Tibial nerve (tissue), 4 donors: Measurements from ENCODE around the gene SNX24. TPM values are rescaled to one million over a fixed set of nuclear protein-coding genes. Genes with fewer than 3 reads are reported as not detected.

Experiments
- DNase-seq, 2 donors: peaks; one replicate each; pipeline ENCODE4 v3.0.0-alpha.2; 2019; ENCODE audit warnings: low spot score in 2 of 2
- H3K27ac ChIP-seq, 4 donors: fragments of 200-600 bp; sonication (generic) in 3 of 4; one replicate each; pipeline ENCODE4 v1.5.1; 2017 to 2019; ENCODE audit warnings: mild to moderate bottlenecking in 1 of 4
- H3K27me3 ChIP-seq, 2 donors: fragments of 200-600 bp; sonication (generic) in 1 of 2; one replicate each; pipeline versions ENCODE4 v1.5.1 to v1.6.0; 2017 to 2019
- H3K36me3 ChIP-seq, 3 donors: fragments of 200-600 bp; sonication (generic); one replicate each; pipeline ENCODE4 v1.5.1; 2018 to 2019
- H3K4me1 ChIP-seq, 4 donors: fragments of 200-600 bp; sonication (generic) in 3 of 4; one replicate each; pipeline ENCODE4 v1.5.1; 2017 to 2019
- H3K4me3 ChIP-seq, 4 donors: fragments of 200-600 bp; sonication (generic) in 3 of 4; one replicate each; pipeline ENCODE4 v1.5.1; 2017 to 2019; ENCODE audit warnings: mild to moderate bottlenecking in 1 of 4, moderate library complexity in 1 of 4
- H3K9me3 ChIP-seq, 4 donors: fragments of 200-600 bp; sonication (generic) in 3 of 4; one replicate each; pipeline ENCODE4 v1.5.1; 2017 to 2019
- CTCF ChIP-seq, 5 experiments: fragments of 200-600 bp in 3 of 5; fragments of 450-650 bp in 2 of 5; sonication (generic) in 3 of 5; IDR thresholded peaks; one replicate each; pipeline ENCODE4 v1.5.1; 2016 to 2019; ENCODE audit warnings: antibody characterized with exemption in 5 of 5, mild to moderate bottlenecking in 3 of 5, moderate library complexity in 2 of 5
- EP300 ChIP-seq, 2 donors: sonication (generic); formaldehyde crosslinking; IDR thresholded peaks; one replicate each; pipeline ENCODE4 v1.6.1; 2017; ENCODE audit warnings: antibody characterized with exemption in 2 of 2, mild to moderate bottlenecking in 1 of 2
- POLR2A ChIP-seq, 2 donors: fragments of 450-650 bp; IDR thresholded peaks; one replicate each; pipeline ENCODE4 v1.6.1; 2017; ENCODE audit warnings: antibody characterized with exemption in 2 of 2, mild to moderate bottlenecking in 2 of 2, moderate library complexity in 2 of 2
- WGBS, 2 donors: methylation state at CpG; one replicate each; pipeline ENCODE4 v1.1.5; 2018; 5-methylcytosine and 5-hydroxymethylcytosine counted together
- total RNA-seq, 4 donors: library from RNA; depleted of rRNA; stranded (reverse); fragments of >200 nt; gene quantifications; one replicate each; pipeline ENCODE4 v1.1.0, GENCODE V29; 2016

SNX24 gene
- total RNA-seq, 4 donors from 2014 or later = 32.0 to 69.5 (median 51.1) TPM

- H3K27me3 ChIP-seq = no peaks in the 10 kb centered on the region
- H3K36me3 ChIP-seq = peaks cover 0 to 55% (median 0%) of the 10 kb centered on the region in 3 donors
- H3K4me1 ChIP-seq = no peaks in the 10 kb centered on the region
- TF ChIP-seq POLR2A (IDR thresholded peaks at IDR 0.05) (no peak), CTCF (IDR thresholded peaks at IDR 0.05) (no peak), EP300 (IDR thresholded peaks at IDR 0.05) (no peak)
- no peaks in the 10 kb centered on the region for H3K9me3 ChIP-seq
- WGBS, 2 donors = 79 to 84% methylated on average over 7 of the region's 7 CpGs
- H3K4me3 ChIP-seq = no peak overlapping the region
- DNase-seq = no peak
- no peak overlapping the region for H3K27ac ChIP-seq
Measured at GRCh38 chr5:123001808-123002207, 156.4 kb downstream of the SNX24 start.

- DNase-seq = no peak
- Histone ChIP-seq H3K27ac (no peak overlapping the region), H3K36me3 (peaks cover 0 to 80% (median 0%) of the 10 kb centered on the region in 3 donors), H3K4me1 (no peaks in the 10 kb centered on the region), H3K4me3 (no peak overlapping the region), H3K9me3 (no peaks in the 10 kb centered on the region), H3K27me3 (no peaks in the 10 kb centered on the region)
- 73 to 85% methylated on average over 6 of the region's 6 CpGs for WGBS, 2 donors
- TF ChIP-seq EP300 (IDR thresholded peaks at IDR 0.05) (no peak), POLR2A (IDR thresholded peaks at IDR 0.05) (no peak), CTCF (IDR thresholded peaks at IDR 0.05) (no peak)
Measured at GRCh38 chr5:123007182-123007581, 161.8 kb downstream of the SNX24 start.

- 90% methylated on average over 6 of the region's 6 CpGs for WGBS, 2 donors
- peaks cover 0 to 74% (median 0%) of the 10 kb centered on the region in 3 donors for H3K36me3 ChIP-seq
- no peak for DNase-seq
- no peaks in the 10 kb centered on the region for H3K27me3 ChIP-seq
- H3K9me3 ChIP-seq = no peaks in the 10 kb centered on the region
- H3K4me1 ChIP-seq = no peaks in the 10 kb centered on the region
- no peak for TF ChIP-seq POLR2A (IDR thresholded peaks at IDR 0.05)
- no peak for TF ChIP-seq EP300 (IDR thresholded peaks at IDR 0.05)
- TF ChIP-seq CTCF (IDR thresholded peaks at IDR 0.05) = no peak
- H3K4me3 ChIP-seq = no peak overlapping the region
- H3K27ac ChIP-seq = no peak overlapping the region
Measured at GRCh38 chr5:123007754-123008153, 162.3 kb downstream of the SNX24 start.

- no peak overlapping the region for H3K4me3 ChIP-seq
- TF ChIP-seq EP300 (IDR thresholded peaks at IDR 0.05) (no peak), POLR2A (IDR thresholded peaks at IDR 0.05) (no peak), CTCF (IDR thresholded peaks at IDR 0.05) (no peak)
- H3K4me1 ChIP-seq = no peaks in the 10 kb centered on the region
- DNase-seq = no peak
- no peaks in the 10 kb centered on the region for H3K27me3 ChIP-seq
- WGBS, 2 donors = 93 to 94% methylated on average over 1 of the region's 1 CpG
- no peak overlapping the region for H3K27ac ChIP-seq
- peaks cover 0 to 35% (median 0%) of the 10 kb centered on the region in 3 donors for H3K36me3 ChIP-seq
- H3K9me3 ChIP-seq = peaks cover 0 to 8% (median 0%) of the 10 kb centered on the region in 4 donors
Measured at GRCh38 chr5:123012321-123012720, 166.9 kb downstream of the SNX24 start.

- Histone ChIP-seq H3K9me3 (peaks cover 0 to 8% (median 0%) of the 10 kb centered on the region in 4 donors), H3K4me1 (peaks cover 0 to 5% (median 0%) of the 10 kb centered on the region in 4 donors), H3K27ac (no peak overlapping the region), H3K27me3 (no peaks in the 10 kb centered on the region), H3K4me3 (no peak overlapping the region), H3K36me3 (peaks cover 0 to 18% (median 0%) of the 10 kb centered on the region in 3 donors)
- no peak for TF ChIP-seq CTCF (IDR thresholded peaks at IDR 0.05)
- TF ChIP-seq POLR2A (IDR thresholded peaks at IDR 0.05) = no peak
- TF ChIP-seq EP300 (IDR thresholded peaks at IDR 0.05) = no peak
- 87 to 95% methylated on average over 1 of the region's 1 CpG for WGBS, 2 donors
- no peak for DNase-seq
Measured at GRCh38 chr5:123014689-123015088, 169.3 kb downstream of the SNX24 start.
